HepG2 (cell line): Measurements from ENCODE around the gene LAMP2. TPM values are rescaled to one million over a fixed set of nuclear protein-coding genes. Genes with fewer than 3 reads are reported as not detected.

Source experiments
- ATAC-seq: fragments of 200-7000 bp; cut with Tn5 transposase; 3 replicates; pipeline ENCODE4 v1.9.1; 2020; ENCODE audit warnings: mild to moderate bottlenecking, moderate library complexity
- BruUV-seq: library from RNA; stranded (reverse); fragments of 400-500 nt; replicated peaks from 2 replicates; lab custom pipeline; 2021; lab: Mats Ljungman, UMichigan
- CTCF ChIA-PET: fragments of 300-600 bp; formaldehyde crosslinking; extraction: SDS; loops from one replicate; lab custom pipeline; 2021; ENCODE audit warnings: low total read pairs, inconsistent platforms, low intra/inter-chr PET ratio; lab: Yijun Ruan, JAX
- POLR2A ChIA-PET: fragments of 350-600 bp; sonication (Branson Sonifier 250); formaldehyde crosslinking; loops from one replicate; lab custom pipeline; 2020; ENCODE audit warnings: antibody characterized with exemption, inconsistent platforms; lab: Yijun Ruan, JAX
- DNase-seq: peaks from one replicate; pipeline ENCODE4 v3.0.0-alpha.2; 2015; ENCODE audit warnings: low spot score
- FAIRE-seq: peaks from 3 replicates; lab custom pipeline; 2011; peaks lifted over from hg19 to GRCh38; lab: Jason Lieb, UNC
- H2AFZ ChIP-seq: one replicate; pipeline ENCODE4 v1.6.1; 2011; ENCODE audit warnings: low read length, inconsistent platforms
- H3K27ac ChIP-seq: fragments of 300-600 bp; 3 replicates; pipeline ENCODE4 v1.8.0; 2011; ENCODE audit warnings: mixed run types, mild to moderate bottlenecking, mixed read lengths, low read length, inconsistent platforms; ENCODE audit not compliant: insufficient read depth; ENCODE audit errors: extremely low read length
- H3K27me3 ChIP-seq, 2 experiments: fragments of 200-600 bp in 1 of 2; 2 replicates in 1 of 2; 3 replicates in 1 of 2; pipeline versions ENCODE4 v1.6.0 to v1.8.0; 2011; ENCODE audit warnings: low read length in 2 of 2, mild to moderate bottlenecking in 2 of 2, moderate library complexity in 2 of 2, inconsistent platforms in 1 of 2; ENCODE audit not compliant: insufficient read depth in 2 of 2, control insufficient read depth in 1 of 2
- H3K36me3 ChIP-seq, 2 experiments: fragments of 200-600 bp in 1 of 2; replicated peaks in 1 of 2; 2 replicates in 1 of 2; 3 replicates in 1 of 2; pipeline versions ENCODE4 v1.5.1 to v1.8.0; 2011; ENCODE audit warnings: low read length in 2 of 2, inconsistent platforms in 1 of 2; ENCODE audit not compliant: insufficient read depth in 2 of 2, control insufficient read depth in 1 of 2
- H3K4me1 ChIP-seq: 2 replicates; pipeline ENCODE4 v1.5.1; 2012; ENCODE audit warnings: low read length, inconsistent platforms; ENCODE audit not compliant: insufficient read depth
- H3K4me2 ChIP-seq: 2 replicates; pipeline ENCODE4 v1.6.0; 2011; ENCODE audit warnings: low read depth, low read length, inconsistent platforms
- H3K4me3 ChIP-seq, 3 experiments: fragments of 200-600 bp in 1 of 3; sonication (generic), shearing (Covaris generic) in 1 of 3; replicated peaks in 1 of 3; 2 replicates each; pipeline ENCODE4 v1.5.1; 2011 to 2016; ENCODE audit warnings: low read length in 3 of 3, inconsistent platforms in 2 of 3, low read depth in 2 of 3, mild to moderate bottlenecking in 2 of 3, control low read depth in 1 of 3, mixed read lengths in 1 of 3; ENCODE audit not compliant: insufficient read depth in 1 of 3
- H3K79me2 ChIP-seq: one replicate; pipeline ENCODE4 v1.6.1; 2011; ENCODE audit warnings: low read length, inconsistent platforms; ENCODE audit not compliant: insufficient read depth
- H3K9ac ChIP-seq: 2 replicates; pipeline ENCODE4 v1.6.0; 2011; ENCODE audit warnings: mild to moderate bottlenecking, low read depth, low read length, inconsistent platforms; ENCODE audit not compliant: insufficient read depth
- H3K9me3 ChIP-seq: 2 replicates; pipeline ENCODE4 v1.5.1; 2012; ENCODE audit warnings: mild to moderate bottlenecking, low read length
- H4K20me1 ChIP-seq: 2 replicates; pipeline ENCODE4 v1.6.0; 2011; ENCODE audit warnings: inconsistent platforms, mild to moderate bottlenecking, low read length, moderate library complexity; ENCODE audit not compliant: insufficient read depth
- NR2F6 ChIP-seq, 2 experiments: IDR thresholded peaks; 2 replicates each; pipeline ENCODE4 v1.6.1; 2016; ENCODE audit warnings: antibody characterized with exemption in 1 of 2, mild to moderate bottlenecking in 1 of 2
- ZBTB7A ChIP-seq: sonication (generic); formaldehyde crosslinking; IDR thresholded peaks from 2 replicates; pipeline ENCODE4 v1.8.0; 2022; ENCODE audit warnings: mild to moderate bottlenecking, missing genetic modification reagents
- ZFP37 ChIP-seq: sonication (generic); formaldehyde crosslinking; IDR thresholded peaks from 2 replicates; pipeline ENCODE4 v1.4.0; 2020; ENCODE audit warnings: missing genetic modification reagents, borderline replicate concordance
- ZNF761 ChIP-seq: sonication (generic); formaldehyde crosslinking; conservative IDR thresholded peaks from 2 replicates; pipeline ENCODE4 v1.4.0; 2020; ENCODE audit warnings: mild to moderate bottlenecking, missing genetic modification reagents
- WGBS: methylation state at CpG from one replicate; pipeline ENCODE4 v1.1.6; 2017; ENCODE audit warnings: low lambda C conversion rate; 5-methylcytosine and 5-hydroxymethylcytosine counted together
- in situ Hi-C: cut with HindIII; loops from 2 replicates; pipeline ENCODE4 v1.10.0; 2017; ENCODE audit warnings: low pct_unique_long_range_greater_than_20kb; ENCODE audit not compliant: extremely low pct_ligation_motif_present
- intact Hi-C: fragments of 100-400 bp; cut with micrococcal nuclease; formaldehyde crosslinking; loops from one replicate; pipeline ENCODE4 v1.10.0; 2022; ENCODE audit not compliant: unreplicated experiment
- polyA plus RNA-seq, 8 experiments: library from polyadenylated mRNA; depleted of rRNA in 3 of 8; stranded (reverse) in 7 of 8; unstranded in 1 of 8; fragments of >200 nt; fragmentation: Illumina TruSeq in 4 of 8; extraction: Trizol in 4 of 8; gene quantifications; 2 replicates each; pipeline versions ENCODE4 v1.2.1 to v1.2.3, GENCODE V29; 2011 to 2016; ENCODE audit warnings: low read depth in 4 of 8, missing spikeins in 1 of 8, mixed read lengths in 1 of 8; ENCODE audit not compliant: insufficient read depth in 1 of 8
- total RNA-seq, 5 experiments: library from RNA; depleted of rRNA; stranded (reverse); fragments of >200 nt; fragmentation: Illumina TruSeq; extraction: Trizol; gene quantifications; 2 replicates each; pipeline ENCODE4 v1.2.3, GENCODE V29; 2016; ENCODE audit warnings: low read depth in 1 of 5
- TF ChIP-seq, protein P1 (sequence below): sonication (generic); formaldehyde crosslinking; IDR thresholded peaks from 2 replicates; pipeline ENCODE4 v1.4.0; 2020; ENCODE audit warnings: missing genetic modification reagents, borderline replicate concordance
- TF ChIP-seq, protein P2 (sequence below): sonication (generic); formaldehyde crosslinking; IDR thresholded peaks from 2 replicates; pipeline ENCODE4 v1.5.0; 2020; ENCODE audit warnings: missing genetic modification reagents, mild to moderate bottlenecking, borderline replicate concordance

Gene LAMP2
- total and polyA plus RNA-seq, 2 of the 13 experiments (the other 11 are each of a cell fraction or from before 2014, with no cell fraction given): 127 to 170 TPM

- TF ChIP-seq, protein P1, sequence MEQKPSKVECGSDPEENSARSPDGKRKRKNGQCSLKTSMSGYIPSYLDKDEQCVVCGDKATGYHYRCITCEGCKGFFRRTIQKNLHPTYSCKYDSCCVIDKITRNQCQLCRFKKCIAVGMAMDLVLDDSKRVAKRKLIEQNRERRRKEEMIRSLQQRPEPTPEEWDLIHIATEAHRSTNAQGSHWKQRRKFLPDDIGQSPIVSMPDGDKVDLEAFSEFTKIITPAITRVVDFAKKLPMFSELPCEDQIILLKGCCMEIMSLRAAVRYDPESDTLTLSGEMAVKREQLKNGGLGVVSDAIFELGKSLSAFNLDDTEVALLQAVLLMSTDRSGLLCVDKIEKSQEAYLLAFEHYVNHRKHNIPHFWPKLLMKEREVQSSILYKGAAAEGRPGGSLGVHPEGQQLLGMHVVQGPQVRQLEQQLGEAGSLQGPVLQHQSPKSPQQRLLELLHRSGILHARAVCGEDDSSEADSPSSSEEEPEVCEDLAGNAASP: no peak
- no peak for TF ChIP-seq ZNF761 (CRISPR knock-in tag)
- TF ChIP-seq, protein P2, sequence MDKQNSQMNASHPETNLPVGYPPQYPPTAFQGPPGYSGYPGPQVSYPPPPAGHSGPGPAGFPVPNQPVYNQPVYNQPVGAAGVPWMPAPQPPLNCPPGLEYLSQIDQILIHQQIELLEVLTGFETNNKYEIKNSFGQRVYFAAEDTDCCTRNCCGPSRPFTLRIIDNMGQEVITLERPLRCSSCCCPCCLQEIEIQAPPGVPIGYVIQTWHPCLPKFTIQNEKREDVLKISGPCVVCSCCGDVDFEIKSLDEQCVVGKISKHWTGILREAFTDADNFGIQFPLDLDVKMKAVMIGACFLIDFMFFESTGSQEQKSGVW (CRISPR knock-in tag): no peak
- TF ChIP-seq ZFP37: no peak
- no peak for TF ChIP-seq ZBTB7A (CRISPR knock-in tag)
- TF ChIP-seq, all 625 proteins: peak for 0
Observed at GRCh38 chrX:120457766-120458180, 11.3 kb downstream of the LAMP2 start (continued).

DNA sequence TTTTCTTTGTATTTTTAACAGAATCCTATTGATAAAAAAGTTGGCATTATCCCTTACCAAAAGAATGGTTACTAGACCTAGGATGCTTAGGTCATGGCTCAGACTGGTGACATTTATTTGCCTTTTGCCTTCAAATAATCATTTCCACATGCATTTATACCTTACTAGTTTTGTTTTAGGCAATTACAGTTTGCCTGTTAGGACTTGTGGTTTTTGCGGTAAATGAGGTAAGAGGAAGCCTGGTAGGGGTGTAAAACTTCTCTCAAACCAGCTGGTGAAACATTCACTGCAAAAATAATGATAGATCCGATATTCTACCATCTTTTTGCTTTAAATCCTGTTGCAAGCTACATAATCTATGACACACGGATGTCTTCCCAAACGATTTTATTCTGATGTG is 12.1 kb downstream of the LAMP2 start:
- CTCF ChIA-PET: no interaction called here

More for the DNA sequence above, 12.1 kb downstream of the LAMP2 start:
- peaks cover 0 to 12% of the 10 kb centered on the region in 2 experiments; a peak in 1 of 5 replicates for H3K36me3 ChIP-seq
- ATAC-seq (no peak), FAIRE-seq (no peak), DNase-seq (no peak)
- POLR2A ChIA-PET: no interaction called here
- no TSS peak for BruUV-seq
- TF ChIP-seq NR2F6 (IDR thresholded peaks at IDR 0.05): no peak
- TF ChIP-seq NR2F6 (CRISPR knock-in tag; IDR thresholded peaks at IDR 0.05): no peak
- H3K27ac ChIP-seq: no peak overlapping the region
- no peak overlapping the region for H3K9ac ChIP-seq
- intact Hi-C loops: no loop called here
- 94% methylated on average over 4 of the region's 4 CpGs for WGBS
- no peaks in the 10 kb centered on the region for H3K27me3 ChIP-seq
- H3K9me3 ChIP-seq: no peaks in the 10 kb centered on the region
- in situ Hi-C loops: loop anchor here (25.0 kb wide), 1 partner anchor 220 kb away; no protein-coding TSS in a partner anchor
- peaks cover 2% of the 10 kb centered on the region for H3K4me1 ChIP-seq
- H3K79me2 ChIP-seq: peaks cover 41% of the 10 kb centered on the region
- H3K4me3 ChIP-seq: no peak overlapping the region
- H3K4me2 ChIP-seq: no peak overlapping the region
- no peaks in the 10 kb centered on the region for H4K20me1 ChIP-seq
- no peak overlapping the region for H2AFZ ChIP-seq
